ENCODE results near the gene CEP131.
"Not testable (repeated sequence)": the region's sequence is repeated elsewhere in the genome, so short reads cannot be mapped to it uniquely, and the experiment has no call there.

CEP131 gene

GRCh38 chr17:81165246-81166032 is 57.3 kb downstream of the CEP131 start, which contains the start of gene PVALEF:
Gene PVALEF (plus strand): TSS chr17:81165507. CDS start chr17:81181227, 15,720 bp downstream.
- DNase-seq (ENCODE audit: low read depth) = no peak

GRCh38 chr17:81164371-81165245 is 58.2 kb downstream of the CEP131 start:
- no peak for DNase-seq (ENCODE audit: low read depth)

- no peak for DNase-seq (ENCODE audit: low read depth)
Observed at GRCh38 chr17:81163703-81164370, 58.9 kb downstream of the CEP131 start.

- DNase-seq (ENCODE audit: low read depth) = no peak
Observed at GRCh38 chr17:81163051-81163695, 59.6 kb downstream of the CEP131 start.

GRCh38 chr17:81162491-81162890 is 60.3 kb downstream of the CEP131 start:
- DNase-seq (ENCODE audit: low read depth) = no peak

- DNase-seq (ENCODE audit: low read depth) = no peak
Observed at GRCh38 chr17:81161972-81162371, 60.8 kb downstream of the CEP131 start.

GRCh38 chr17:81161536-81161935 is 61.2 kb downstream of the CEP131 start:
- DNase-seq (ENCODE audit: low read depth) = no peak

- no peak for DNase-seq (ENCODE audit: low read depth)
Observed at GRCh38 chr17:81160747-81161453, 61.9 kb downstream of the CEP131 start.

GRCh38 chr17:81160306-81160705 is 62.5 kb downstream of the CEP131 start:
- no peak for DNase-seq (ENCODE audit: low read depth)

GRCh38 chr17:81159611-81160265 is 63.0 kb downstream of the CEP131 start:
- DNase-seq (ENCODE audit: low read depth) = no peak

GRCh38 chr17:81158688-81159590 is 63.8 kb downstream of the CEP131 start:
- DNase-seq (ENCODE audit: low read depth) = no peak

- no peak for DNase-seq (ENCODE audit: low read depth)
Observed at GRCh38 chr17:81157848-81158687, 64.7 kb downstream of the CEP131 start.

GRCh38 chr17:81156866-81157805 is 65.6 kb downstream of the CEP131 start:
- no peak for DNase-seq (ENCODE audit: low read depth)

GRCh38 chr17:81154961-81155360 is 67.8 kb downstream of the CEP131 start:
- DNase-seq (ENCODE audit: low read depth) = no peak

- DNase-seq (ENCODE audit: low read depth) = not testable (repeated sequence)
Observed at GRCh38 chr17:81154016-81154415, 68.7 kb downstream of the CEP131 start.

GRCh38 chr17:81153340-81153803 is 69.4 kb downstream of the CEP131 start:
- no peak for DNase-seq (ENCODE audit: low read depth)

- no peak for DNase-seq (ENCODE audit: low read depth)
Observed at GRCh38 chr17:81152288-81152828, 70.4 kb downstream of the CEP131 start.
